ENCODE results near the gene ATG2A. TPM values are rescaled to one million over a fixed set of nuclear protein-coding genes. Genes with fewer than 3 reads are reported as not detected.
A peak's percentile ranks its signal among the peaks of the same experiment; 100 is the strongest.

The ATG2A gene
- total and polyA plus RNA-seq, 2 donors from 2014 or later, result 16.8 to 26.9 TPM

- H3K27ac ChIP-seq (ENCODE audit: low read depth in 2 of 2, low read length in 2 of 2), result peak overlapping the region; percentile 73 to 86
- no peaks in the 10 kb centered on the region for H3K27me3 ChIP-seq (ENCODE audit: control insufficient read depth, insufficient read depth, low read length)
- DNase-seq (no peak), FAIRE-seq (no peak)
- H3K36me3 ChIP-seq (ENCODE audit: control insufficient read depth in 2 of 3, insufficient read depth in 3 of 3, low read length in 3 of 3), result peaks cover 0 to 4% (median 2%) of the 10 kb centered on the region in 3 donors
- H3K4me1 ChIP-seq (ENCODE audit: control insufficient read depth in 2 of 3, insufficient read depth in 2 of 3, low read depth in 1 of 3, low read length in 3 of 3), result peaks cover 0 to 51% (median 25%) of the 10 kb centered on the region in 3 donors
- TF ChIP-seq CTCF (IDR thresholded peaks at IDR 0.05; ENCODE audit: borderline replicate concordance, extremely low read depth, insufficient read depth), result no peak
- H3K4me3 ChIP-seq (ENCODE audit: low read length in 3 of 3), result peak overlapping the region; percentile 95 to 97 (median 97)
- intact Hi-C loops (cut with DNase I), result no loop called here
- H3K9ac ChIP-seq (ENCODE audit: low read length in 3 of 3), result peak overlapping the region; percentile 86 to 95 (median 95)
- no peaks in the 10 kb centered on the region for H3K9me3 ChIP-seq (ENCODE audit: control insufficient read depth in 2 of 3, insufficient read depth in 1 of 3, low read length in 3 of 3)
These were observed 38.9 kb downstream of the ATG2A start for GRCh38 chr11:64878223-64878493.

DNA sequence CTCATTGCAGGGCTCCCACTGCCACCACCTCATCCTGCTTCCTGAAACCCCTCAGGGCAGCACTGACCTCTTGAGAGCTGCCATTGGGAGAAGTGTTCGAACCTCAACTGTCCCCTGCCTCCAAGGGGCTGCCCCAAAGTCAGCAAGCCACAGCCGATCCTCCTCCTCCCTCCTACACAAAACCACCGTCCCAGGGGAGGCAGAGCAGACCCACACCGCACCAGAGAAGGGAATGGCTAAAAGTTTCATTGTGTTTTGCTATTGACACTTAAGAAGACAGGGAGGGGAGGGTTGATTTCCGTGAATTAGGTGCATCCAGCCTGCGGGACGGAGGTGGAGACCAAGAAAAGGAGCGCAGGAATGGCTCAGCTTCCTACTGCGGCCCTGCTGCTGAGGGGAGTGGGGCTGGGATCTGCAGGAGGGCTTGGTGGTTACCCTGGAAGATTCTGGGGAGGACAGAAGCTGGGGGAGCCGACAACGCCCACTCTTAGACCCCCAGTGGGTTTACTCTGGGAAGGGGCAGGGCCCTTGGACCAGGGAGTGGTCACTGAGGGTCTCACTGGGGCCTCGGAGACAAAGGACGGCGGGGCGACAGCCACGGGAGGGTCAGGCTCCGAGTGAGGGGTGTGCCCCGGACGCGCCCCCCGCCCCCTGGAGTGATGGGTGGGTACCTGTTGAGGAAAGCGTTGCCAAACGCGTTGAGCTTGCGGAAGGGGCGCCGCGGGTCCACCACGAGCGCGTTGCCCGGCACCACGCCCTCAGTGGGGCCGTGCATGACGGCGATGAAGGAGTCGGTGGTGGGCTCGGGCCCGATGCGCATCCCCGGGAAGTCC is 39.4 kb downstream of the ATG2A start:
- FAIRE-seq (no peak), DNase-seq (peak in 2 of 5 donors; percentile 81 to 86)
- intact Hi-C loops (cut with DNase I), result no loop called here

GRCh38 chr11:64876835-64877341 is 40.1 kb downstream of the ATG2A start:
- H3K36me3 ChIP-seq (ENCODE audit: control insufficient read depth in 2 of 3, insufficient read depth in 3 of 3, low read length in 3 of 3), result peaks cover 0 to 6% (median 2%) of the 10 kb centered on the region in 3 donors
- H3K27me3 ChIP-seq (ENCODE audit: control insufficient read depth, insufficient read depth, low read length), result no peaks in the 10 kb centered on the region
- DNase-seq (peak in 4 of 5 donors; percentile 67 to 82 (median 74)), FAIRE-seq (no peak)
- peaks cover 0 to 57% (median 32%) of the 10 kb centered on the region in 3 donors for H3K4me1 ChIP-seq (ENCODE audit: control insufficient read depth in 2 of 3, insufficient read depth in 2 of 3, low read depth in 1 of 3, low read length in 3 of 3)
- intact Hi-C loops (cut with DNase I), result no loop called here
- H3K27ac ChIP-seq (ENCODE audit: low read depth in 2 of 2, low read length in 2 of 2), result peak overlapping the region; percentile 73 to 86
- peak overlapping the region; percentile 59 to 95 (median 86) for H3K9ac ChIP-seq (ENCODE audit: low read length in 3 of 3)
- peak overlapping the region; percentile 95 to 97 (median 97) for H3K4me3 ChIP-seq (ENCODE audit: low read length in 3 of 3)
- H3K9me3 ChIP-seq (ENCODE audit: control insufficient read depth in 2 of 3, insufficient read depth in 1 of 3, low read length in 3 of 3), result no peaks in the 10 kb centered on the region
- TF ChIP-seq CTCF (IDR thresholded peaks at IDR 0.05; ENCODE audit: borderline replicate concordance, extremely low read depth, insufficient read depth), result no peak

More for the DNA sequence above, 39.4 kb downstream of the ATG2A start:
- Histone ChIP-seq H3K36me3 (ENCODE audit: control insufficient read depth in 2 of 3, insufficient read depth in 3 of 3, low read length in 3 of 3) (peaks cover 0 to 5% (median 2%) of the 10 kb centered on the region in 3 donors), H3K4me1 (ENCODE audit: control insufficient read depth in 2 of 3, insufficient read depth in 2 of 3, low read depth in 1 of 3, low read length in 3 of 3) (peaks cover 0 to 56% (median 30%) of the 10 kb centered on the region in 3 donors), H3K9me3 (ENCODE audit: control insufficient read depth in 2 of 3, insufficient read depth in 1 of 3, low read length in 3 of 3) (no peaks in the 10 kb centered on the region), H3K9ac (ENCODE audit: low read length in 3 of 3) (peak overlapping the region; percentile 86 to 95 (median 95)), H3K27ac (ENCODE audit: low read depth in 2 of 2, low read length in 2 of 2) (peak overlapping the region; percentile 73 to 86), H3K4me3 (ENCODE audit: low read length in 3 of 3) (peak overlapping the region; percentile 95 to 97 (median 97)), H3K27me3 (ENCODE audit: control insufficient read depth, insufficient read depth, low read length) (no peaks in the 10 kb centered on the region)
- no peak for TF ChIP-seq CTCF (IDR thresholded peaks at IDR 0.05; ENCODE audit: borderline replicate concordance, extremely low read depth, insufficient read depth)
